NCI-H146 treated with DMSO at 0.1 percent for 48 hours (cell line): ENCODE data around the gene ANKRD42.
A peak's percentile ranks its signal among the peaks of the same experiment; 100 is the strongest.
"Not testable (repeated sequence)": the region's sequence is repeated elsewhere in the genome, so short reads cannot be mapped to it uniquely, and the experiment has no call there.

Source experiments
- DNase-seq: peaks from one replicate; lab custom pipeline; 2025; ENCODE audit not compliant: unreplicated experiment; lab: John Stamatoyannopoulos, UW

Gene ANKRD42

GRCh38 chr11:83172551-83172950 lies 21.0 kb upstream of the ANKRD42 start:
- DNase-seq = no peak

GRCh38 chr11:83174008-83174407 lies 19.5 kb upstream of the ANKRD42 start:
- no peak for DNase-seq

- no peak for DNase-seq
Observed at GRCh38 chr11:83175815-83176214, 17.7 kb upstream of the ANKRD42 start.

- DNase-seq = no peak
Observed at GRCh38 chr11:83181815-83182214, 11.7 kb upstream of the ANKRD42 start.

- no peak for DNase-seq
Observed at GRCh38 chr11:83185767-83186166, 7.7 kb upstream of the ANKRD42 start.

- DNase-seq = no peak
Observed at GRCh38 chr11:83187465-83187864, 6.0 kb upstream of the ANKRD42 start.

- no peak for DNase-seq
Observed at GRCh38 chr11:83191491-83191890, 2.0 kb upstream of the ANKRD42 start.

GRCh38 chr11:83191986-83192385 lies 1.5 kb upstream of the ANKRD42 start:
- DNase-seq = no peak

- no peak for DNase-seq
Observed at GRCh38 chr11:83192606-83193245, 786 bp upstream of the ANKRD42 start.

GRCh38 chr11:83194281-83195142 lies 1.0 kb downstream of the ANKRD42 start:
- DNase-seq = no peak

- no peak for DNase-seq
Observed at GRCh38 chr11:83195143-83195466, 1.6 kb downstream of the ANKRD42 start.

- no peak for DNase-seq
Observed at GRCh38 chr11:83195649-83196048, 2.1 kb downstream of the ANKRD42 start.

GRCh38 chr11:83200035-83200434 lies 6.5 kb downstream of the ANKRD42 start:
- DNase-seq = no peak

GRCh38 chr11:83205608-83206185 lies 12.2 kb downstream of the ANKRD42 start:
- no peak for DNase-seq

- DNase-seq = no peak
Observed at GRCh38 chr11:83206221-83206620, 12.7 kb downstream of the ANKRD42 start.

- not testable (repeated sequence) for DNase-seq
Observed at GRCh38 chr11:83206771-83207382, 13.4 kb downstream of the ANKRD42 start.

- peak; percentile 16 for DNase-seq
Observed at GRCh38 chr11:83219095-83219494, 25.6 kb downstream of the ANKRD42 start.

- DNase-seq = peak; percentile 40
Observed at GRCh38 chr11:83220260-83220659, 26.7 kb downstream of the ANKRD42 start.

GRCh38 chr11:83221694-83222093 lies 28.2 kb downstream of the ANKRD42 start:
- no peak for DNase-seq

GRCh38 chr11:83222499-83222898 lies 29.0 kb downstream of the ANKRD42 start:
- no peak for DNase-seq

- no peak for DNase-seq
Observed at GRCh38 chr11:83223457-83223856, 29.9 kb downstream of the ANKRD42 start.

- no peak for DNase-seq
Observed at GRCh38 chr11:83235825-83236224, 42.3 kb downstream of the ANKRD42 start.
